Amniotic epithelial cell (primary cell): ENCODE results near the gene PP2D1.
A peak's percentile ranks its signal among the peaks of the same experiment; 100 is the strongest.
"Not testable (repeated sequence)": the region's sequence is repeated elsewhere in the genome, so short reads cannot be mapped to it uniquely, and the experiment has no call there.

Experiments
- DNase-seq: peaks from one replicate; pipeline ENCODE4 v3.0.0-alpha.2; 2010; ENCODE audit warnings: low read depth

Gene PP2D1, protein sequence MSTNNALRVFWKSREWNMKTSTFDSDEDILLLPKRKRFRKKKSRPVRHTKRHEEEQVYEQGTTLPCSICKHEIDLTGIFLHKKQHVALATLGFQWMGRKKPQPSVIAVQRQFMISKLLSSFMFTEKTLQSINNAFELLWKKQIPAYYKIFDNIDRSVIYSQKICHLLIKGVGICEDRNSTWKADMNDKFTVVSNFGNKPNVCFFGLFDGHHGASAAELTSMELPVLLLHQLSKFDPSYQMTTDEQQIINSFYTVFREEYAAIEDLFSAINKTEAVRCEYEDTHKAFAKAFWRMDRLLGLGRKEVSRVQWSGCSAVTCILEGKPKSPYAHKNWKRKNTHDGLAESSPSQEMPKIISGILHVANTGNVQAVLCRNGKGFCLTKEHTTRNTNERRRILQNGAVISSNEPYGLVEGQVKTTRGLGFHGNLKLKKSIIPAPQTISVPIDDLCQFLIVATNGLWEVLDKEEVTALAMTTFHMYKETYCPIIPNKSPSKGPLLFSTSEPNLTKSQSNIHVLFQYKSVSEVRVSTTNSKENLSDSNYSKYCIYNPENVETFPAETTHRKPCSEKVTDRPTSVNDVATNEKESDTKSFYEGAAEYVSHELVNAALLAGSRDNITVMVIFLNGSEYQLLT

DNA sequence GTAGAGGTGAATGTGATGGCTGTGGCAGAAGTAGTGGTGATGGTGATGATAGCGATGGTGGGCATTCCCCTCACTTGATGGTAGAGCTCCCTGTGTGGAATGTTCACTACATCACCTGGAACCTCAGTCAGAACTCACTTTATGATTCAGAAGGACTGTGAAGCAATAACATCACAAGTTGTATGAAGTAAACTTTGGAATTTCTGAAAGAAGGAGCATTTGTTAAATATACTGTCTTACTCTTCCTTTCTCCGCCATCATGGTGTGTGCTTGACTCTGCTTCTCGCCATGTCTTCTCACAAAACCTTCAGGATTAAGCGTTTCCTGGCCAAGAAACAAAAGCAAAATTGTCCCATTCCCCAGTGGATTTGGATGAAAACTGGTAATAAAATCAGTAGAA, at the start of gene PP2D1:
Gene PP2D1, minus strand, starts transcription at position 101 of the 400 bp plus-strand sequence. CDS start 192 bp downstream, outside the sequence.
- peak; percentile 6 for DNase-seq

DNA sequence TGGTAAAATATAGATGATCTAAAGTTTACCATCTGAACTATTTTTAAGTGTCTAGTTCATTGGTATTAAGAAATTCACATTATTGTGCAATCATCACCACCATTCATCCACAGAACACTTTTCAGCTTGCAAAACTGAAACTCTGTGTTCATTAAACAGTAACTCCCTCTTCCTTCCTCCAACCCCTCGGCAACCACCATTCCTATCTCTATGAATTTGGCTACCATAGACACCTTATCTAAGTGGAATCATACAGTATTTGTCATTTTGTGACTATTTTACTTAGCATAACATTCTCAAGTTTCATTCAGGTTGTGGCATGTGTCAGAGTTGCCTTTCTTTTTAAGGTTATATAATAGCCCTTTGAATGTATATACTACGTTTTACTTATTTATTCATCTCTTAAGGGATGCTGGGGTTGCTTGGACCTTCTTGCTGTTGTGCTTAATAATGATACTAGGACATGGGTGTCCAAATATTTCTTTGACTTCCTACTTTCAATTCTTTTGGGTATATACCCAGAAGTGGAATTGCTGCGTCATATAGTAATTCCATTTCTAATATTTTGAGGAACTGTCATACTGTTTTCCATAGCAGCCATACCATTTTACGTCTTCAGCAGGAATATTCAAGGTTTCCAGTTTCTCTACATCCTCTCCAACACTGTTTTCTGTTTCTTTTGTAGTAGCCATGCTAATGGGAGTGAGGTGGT, 49.1 kb upstream of the PP2D1 start:
- peak; percentile 86 for DNase-seq

- DNase-seq: no peak
These were observed 47.9 kb upstream of the PP2D1 start for GRCh38 chr3:20059929-20060328.

- DNase-seq: peak; percentile 57
These were observed 45.6 kb upstream of the PP2D1 start for GRCh38 chr3:20057612-20058180.

- peak; percentile 95 for DNase-seq
These were observed 44.9 kb upstream of the PP2D1 start for GRCh38 chr3:20056725-20057611.

GRCh38 chr3:20055842-20056241, 43.8 kb upstream of the PP2D1 start:
- peak; percentile 50 for DNase-seq

DNA sequence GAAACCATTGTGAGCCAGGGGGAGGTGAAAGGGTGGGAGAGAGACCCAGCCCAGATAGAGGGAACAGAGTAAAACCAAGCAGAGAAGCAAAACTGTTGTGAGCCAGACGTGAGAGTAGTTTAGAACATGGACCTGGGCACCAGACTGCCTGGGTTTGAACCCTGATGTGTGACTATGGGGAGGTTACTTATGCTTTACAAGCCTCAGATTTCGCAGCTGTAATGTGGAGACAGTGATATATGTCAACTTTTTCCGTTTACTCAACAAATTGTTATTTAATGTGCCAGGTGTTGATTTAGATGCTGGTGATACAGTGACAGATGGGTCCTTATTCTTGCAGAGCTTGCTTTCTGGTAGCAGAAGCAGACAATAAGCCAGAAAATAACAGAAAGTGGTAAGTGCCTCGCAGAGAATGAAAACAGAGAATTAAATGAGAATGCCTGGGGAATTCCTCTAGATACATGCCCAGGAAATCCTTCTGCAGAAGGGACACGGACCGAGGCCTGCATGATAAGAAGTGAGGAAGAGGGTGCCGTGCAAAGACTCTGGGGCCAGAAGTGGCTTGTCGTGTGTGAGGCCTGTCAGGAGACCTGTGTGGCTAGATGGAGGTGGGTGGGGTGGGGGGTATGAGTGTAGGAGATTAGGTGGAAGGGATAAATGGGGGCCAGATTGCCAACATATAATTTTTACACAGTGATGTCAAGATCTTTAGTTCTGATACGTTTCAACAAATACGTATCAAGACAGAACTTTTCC, 43.1 kb upstream of the PP2D1 start:
- peak; percentile 30 for DNase-seq

DNA sequence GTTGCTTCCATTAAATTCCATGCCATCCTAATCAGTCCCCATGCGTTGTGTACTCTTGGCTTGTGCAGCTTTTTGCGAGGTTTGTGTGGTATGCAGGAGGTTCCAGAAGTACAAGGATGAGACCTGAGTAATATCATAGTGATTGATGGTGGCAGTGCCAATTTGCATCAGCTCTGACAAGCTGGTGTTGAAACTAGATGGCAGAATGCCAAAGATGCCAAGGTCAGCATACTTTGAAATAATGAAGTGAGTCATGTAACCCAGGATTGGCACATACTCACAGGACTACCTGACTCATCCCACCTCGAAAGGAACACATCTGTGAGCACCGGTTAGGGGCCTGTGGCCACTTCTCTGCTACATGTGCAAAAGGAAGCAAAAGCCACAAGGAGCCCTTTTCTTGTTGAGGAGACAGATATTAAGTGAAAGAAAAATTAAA, 42.5 kb upstream of the PP2D1 start:
- DNase-seq: peak; percentile 99

- peak; percentile 71 for DNase-seq
These were observed 40.8 kb upstream of the PP2D1 start for GRCh38 chr3:20052851-20053250.

- no peak for DNase-seq
These were observed 39.2 kb upstream of the PP2D1 start for GRCh38 chr3:20051123-20051806.

DNA sequence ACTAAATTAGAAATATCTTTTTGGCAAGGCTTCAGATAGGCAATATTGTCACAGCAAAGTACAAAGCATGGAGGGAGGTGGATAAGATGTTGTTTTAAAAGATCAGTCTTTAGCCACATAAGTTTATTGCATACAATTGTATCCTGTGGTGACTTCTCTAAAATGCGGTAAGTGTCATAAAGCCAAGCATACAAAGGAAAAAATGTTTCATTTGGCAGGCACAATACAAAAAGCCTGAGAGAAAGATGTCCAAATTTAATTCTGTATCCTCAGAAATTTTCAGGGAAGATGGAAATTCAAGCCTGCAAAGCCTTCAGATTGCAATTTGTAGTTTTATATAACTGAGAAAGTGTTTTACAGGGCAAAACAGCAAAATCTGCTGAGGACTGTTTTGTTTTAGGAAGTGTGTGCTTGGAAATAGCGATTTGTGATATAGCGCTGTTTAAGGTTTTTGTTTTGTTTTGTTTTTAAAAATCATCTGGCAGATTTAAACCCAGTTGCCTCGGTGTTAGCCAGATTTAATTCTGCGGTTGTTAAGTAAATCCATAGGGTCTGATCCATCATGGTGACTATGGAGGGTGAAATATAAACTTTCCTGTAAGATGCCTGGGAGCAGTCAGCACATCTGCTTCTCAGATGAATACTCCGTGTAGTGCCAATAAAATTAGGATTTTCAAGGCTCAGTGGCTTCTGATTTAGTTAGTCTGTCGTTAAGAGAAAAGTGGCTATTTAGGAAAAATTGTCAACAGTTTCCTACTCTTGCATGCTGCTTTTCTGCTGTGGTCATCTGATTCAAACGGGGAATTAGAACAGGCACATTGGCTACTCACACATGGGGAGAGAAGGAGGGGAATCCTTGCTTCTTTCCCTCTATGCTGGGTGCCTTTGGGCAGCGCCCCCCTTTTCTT, 36.2 kb upstream of the PP2D1 start:
- DNase-seq: no peak

DNA sequence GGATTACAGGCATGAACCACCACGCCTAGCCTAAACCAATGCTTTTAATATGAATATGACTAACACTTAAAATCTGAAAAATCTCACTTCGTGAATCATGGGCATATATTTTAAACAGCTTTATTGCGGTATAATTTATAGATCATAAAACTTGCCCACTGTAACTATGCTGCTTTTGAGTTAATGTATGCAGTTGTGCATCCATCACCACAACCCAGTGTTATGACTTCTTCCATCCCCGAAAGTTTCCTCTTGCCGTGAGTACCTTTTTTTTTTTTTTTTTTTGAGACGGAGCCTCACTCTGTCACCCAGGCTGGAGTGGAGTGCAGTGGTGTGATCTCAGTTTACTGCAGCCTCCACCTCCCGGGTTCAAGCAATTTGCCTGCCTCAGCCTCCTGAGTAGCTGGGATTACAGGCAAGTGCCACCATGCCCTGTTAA, 35.3 kb upstream of the PP2D1 start:
- no peak for DNase-seq

GRCh38 chr3:20046556-20046955, 34.5 kb upstream of the PP2D1 start:
- no peak for DNase-seq

DNA sequence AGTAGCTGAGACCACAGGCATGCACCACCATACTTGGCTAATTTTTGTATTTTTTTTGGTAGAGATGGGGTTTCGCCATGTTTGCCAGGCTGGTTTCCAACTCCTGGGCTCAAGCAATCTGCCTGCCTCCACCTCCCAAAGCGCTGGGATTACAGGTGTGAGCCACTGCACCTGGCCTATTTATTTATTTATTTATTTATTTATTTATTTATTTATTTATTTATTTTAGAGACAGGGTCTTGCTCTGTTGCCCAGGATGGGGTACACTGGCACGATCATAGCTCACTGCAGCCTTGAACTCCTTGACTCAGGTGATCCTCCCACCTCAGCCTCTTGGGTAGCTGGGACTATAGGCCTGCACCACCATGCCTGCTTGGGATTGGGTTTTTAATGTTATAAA, 33.1 kb upstream of the PP2D1 start:
- not testable (repeated sequence) for DNase-seq

- no peak for DNase-seq
These were observed 31.8 kb upstream of the PP2D1 start for GRCh38 chr3:20043825-20044224.

DNA sequence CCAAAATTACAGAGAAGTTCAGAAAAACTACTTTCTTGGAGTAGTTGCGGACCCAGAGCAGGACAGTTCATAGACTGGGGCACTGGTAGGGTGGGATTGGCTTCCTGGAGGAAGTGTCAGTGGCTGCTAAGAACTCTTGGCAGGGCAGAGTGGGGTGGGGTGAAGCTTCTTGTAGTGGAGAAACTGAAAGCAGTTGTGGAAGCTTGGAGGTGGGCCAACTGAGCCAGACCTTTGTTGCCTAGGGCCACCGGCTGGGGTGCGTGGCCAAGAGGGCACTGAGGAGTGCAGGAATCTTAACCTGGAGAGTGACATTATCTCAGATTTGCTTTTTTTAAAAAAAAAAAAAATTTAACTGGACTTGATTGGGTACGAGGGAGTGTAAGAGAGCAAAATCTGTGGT, 31.3 kb upstream of the PP2D1 start:
- peak; percentile 52 for DNase-seq

DNA sequence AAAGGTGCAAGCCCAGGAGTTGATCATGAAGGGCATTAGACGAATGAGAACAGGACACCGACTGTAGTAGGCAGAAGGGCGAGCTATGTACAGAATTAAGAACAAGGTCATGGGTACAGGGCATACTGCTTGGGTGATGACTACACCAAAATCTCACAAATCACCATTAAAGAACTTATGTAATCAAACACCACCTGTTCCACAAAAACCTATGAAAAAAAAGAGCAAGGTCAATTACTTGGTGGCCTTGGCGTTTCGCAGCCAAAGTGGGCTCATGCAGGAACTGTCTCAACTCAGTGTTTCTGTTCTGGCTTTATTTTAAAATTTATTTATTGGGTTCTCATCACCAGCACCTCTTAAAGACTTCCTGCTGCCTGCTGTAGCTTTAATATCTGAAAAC, 30.3 kb upstream of the PP2D1 start:
- no peak for DNase-seq

GRCh38 chr3:20041197-20041780, 29.2 kb upstream of the PP2D1 start:
- peak; percentile 36 for DNase-seq
